Measurements from ENCODE around the gene CIITA. TPM values are rescaled to one million over a fixed set of nuclear protein-coding genes. Genes with fewer than 3 reads are reported as not detected.

The CIITA gene
- 0.19 TPM in 1 of 2 replicates, not detected in the other for total RNA-seq (2011; cell fraction: chromatin; rRNA removed; ENCODE audit: low replicate concordance)
- not detected in 2 replicates for total RNA-seq (2011; cell fraction: nucleolus; rRNA removed)
- 0.31 TPM in 1 of 2 replicates, not detected in the other for total RNA-seq (2011; cell fraction: nucleoplasm; rRNA removed)
- total RNA-seq (2014; rRNA removed) (not detected in 2 replicates), total RNA-seq (2014; rRNA removed; fragmentation: Illumina TruSeq; extraction: Trizol) (not detected in 2 replicates), total RNA-seq (2015; rRNA removed; fragmentation: Illumina TruSeq; extraction: Trizol) (0.04 and 0.11 TPM in 2 replicates), total RNA-seq (2021) (0.20 and 0.38 TPM in 2 replicates), polyA plus RNA-seq (2011; rRNA removed) (not detected in 2 replicates), polyA plus RNA-seq (2014; fragmentation: Illumina TruSeq; extraction: Trizol) (not detected in 2 replicates), polyA plus RNA-seq (2014; fragmentation: Nextera tagmentation; extraction: Ambion mirVana) (under 1 TPM; 0.01 to 0.08 TPM), polyA plus RNA-seq (2014; rRNA removed) (0.11 TPM in 1 of 2 replicates, not detected in the other), polyA minus RNA-seq (2011; rRNA and poly(A)+ RNA removed) (0.06 TPM in 1 of 2 replicates, not detected in the other), Bru-seq, nascent RNA (percentile 2 among the genes with signal in this experiment), BruChase-seq, experiment 1, labeled RNA remaining after a 2-hour chase (percentile 4 among the genes with signal in this experiment), BruChase-seq, experiment 2, labeled RNA remaining after a 6-hour chase (percentile 2 among the genes with signal in this experiment)
- polyA plus RNA-seq (2011; cell fraction: cytosol; rRNA removed) = not detected in 2 replicates
- polyA plus RNA-seq (2011; cell fraction: nucleus; rRNA removed) = 0.04 and 0.13 TPM in 2 replicates
- 0.23 and 0.25 TPM in 2 replicates for polyA plus RNA-seq (2012)
- polyA minus RNA-seq (2011; cell fraction: cytosol; rRNA and poly(A)+ RNA removed) = not detected in 2 replicates
- not detected in 2 replicates for polyA minus RNA-seq (2011; cell fraction: nucleus; rRNA and poly(A)+ RNA removed)
- long read RNA-seq, experiment 1, partial matches to known transcripts = 0 of 3 reads
- long read RNA-seq, experiment 1, other reads (novel, unspliced or antisense) = 3 of 3 reads
- long read RNA-seq, experiment 2 = 0 reads
- long read RNA-seq, experiment 3, partial matches to known transcripts = 0 of 1 reads
- long read RNA-seq, experiment 3, other reads (novel, unspliced or antisense) = 1 of 1 reads

GRCh38 chr16:10876799-10877341 is at the start of gene CIITA:
Gene CIITA (plus strand): TSS chr16:10877202. CDS start chr16:10877331, 129 bp downstream.
- Histone ChIP-seq H3K4me1 (replicated peaks in 1 of 2; ENCODE audit: control insufficient read depth in 2 of 2, insufficient read depth in 2 of 2, low read length in 2 of 2) (peaks cover 0 to 8% of the 10 kb centered on the region in 2 experiments; a peak in 1 of 5 replicates), H3K27me3 (ENCODE audit: control insufficient read depth in 2 of 2, insufficient read depth in 2 of 2, low read length in 2 of 2) (peaks cover 50 to 57% of the 10 kb centered on the region in 2 experiments), H3K27ac (ENCODE audit: extremely low read depth, low read depth, low read length) (no peak within 1 kb of the TSS), H4K20me1 (replicated peaks; ENCODE audit: control insufficient read depth, insufficient read depth, low read length) (no peaks in the 10 kb centered on the region; the same call in 1 of the 2 replicates), H3K79me2 (ENCODE audit: control insufficient read depth, insufficient read depth, low read length) (no peaks in the 10 kb centered on the region), H3K36me3 (ENCODE audit: control insufficient read depth, insufficient read depth, low read length) (no peaks in the 10 kb centered on the region), H3K4me2 (ENCODE audit: insufficient read depth, low read length) (no peak within 1 kb of the TSS), H3K9ac (ENCODE audit: insufficient read depth in 1 of 2, low read depth in 2 of 2, low read length in 2 of 2) (no peak within 1 kb of the TSS), H3K9me1 (ENCODE audit: control insufficient read depth, insufficient read depth, low read length) (no peaks in the 10 kb centered on the region), H3K4me3 (no peak within 1 kb of the TSS), H3K9me3 (replicated peaks; ENCODE audit: control insufficient read depth, insufficient read depth, low read depth, low read length) (no peaks in the 10 kb centered on the region), H2AFZ (ENCODE audit: low read depth, low read length) (no peak within 1 kb of the TSS)
- 1% methylated on average over 9 of the region's 9 CpGs for WGBS (ENCODE audit: insufficient coverage, low coverage, missing lambda C conversion rate)
- BruUV-seq (replicated peaks) = no TSS peak
- ChIA-PET POLR2A (interaction anchor here (0.7 kb wide), 1 partner anchor 25 kb away, joined by 3 read pairs; no protein-coding TSS in a partner anchor), CTCF (ENCODE audit: low intra/inter-chr PET ratio) (no interaction called here)
- in situ Hi-C loops (cut with MboI) = no loop called here
- ATAC-seq (peak; percentile 81), DNase-seq (ENCODE audit: extremely low read depth in 1 of 4, low spot score in 3 of 4) (peak in 2 of 4 experiments; percentile 40 to 44), FAIRE-seq (peak; percentile 73)
- intact Hi-C loops (cut with micrococcal nuclease) = no loop called here
- TF ChIP-seq SPI1 (IDR thresholded peaks at IDR 0.05; ENCODE audit: borderline replicate concordance, low read depth, low read length) = 0 out of 2 replicates have a peak, but pooled peaks have one; percentile 25
- TF ChIP-seq THRB (CRISPR knock-in tag; conservative IDR thresholded peaks at IDR 0.05) = no peak
- TF ChIP-seq FOXO4 (CRISPR knock-in tag; IDR thresholded peaks at IDR 0.05) = no peak
- TF ChIP-seq NFIC (IDR thresholded peaks at IDR 0.05) = peak; percentile 26; the same call in 1 of the 2 replicates
- no peak for TF ChIP-seq PURB (CRISPR knock-in tag; IDR thresholded peaks at IDR 0.05; ENCODE audit: low read depth)
- TF ChIP-seq PCBP1 (IDR thresholded peaks at IDR 0.05; ENCODE audit: low read depth, low read length, poor library complexity, severe bottlenecking) = no peak
- TF ChIP-seq ZNF347 (CRISPR knock-in tag; IDR thresholded peaks at IDR 0.05; ENCODE audit: low read depth) = no peak
- TF ChIP-seq TAF7 (tag; IDR thresholded peaks at IDR 0.05) = no peak
- no peak for TF ChIP-seq ZFP1 (CRISPR knock-in tag; IDR thresholded peaks at IDR 0.05)
- TF ChIP-seq YY1 (IDR thresholded peaks at IDR 0.05; ENCODE audit: borderline replicate concordance in 1 of 3, control insufficient read depth in 1 of 3, extremely low read depth in 1 of 3, insufficient read depth in 3 of 3, insufficient read length in 1 of 3, insufficient replicate concordance in 2 of 3, low read depth in 1 of 3, low read length in 2 of 3) = peak in 1 of 3 experiments; percentile 27
- TF ChIP-seq E2F6 (IDR thresholded peaks at IDR 0.05; ENCODE audit: borderline replicate concordance in 1 of 2, extremely low read depth in 1 of 2, insufficient read depth in 1 of 2, insufficient read length in 1 of 2, low read depth in 1 of 2, low read length in 1 of 2, poor library complexity in 1 of 2, severe bottlenecking in 1 of 2) = no peak
